OCI-LY7 (cell line): ENCODE results near the gene TK2.

Source experiments
- EZH2phosphoT487 ChIP-seq: fragments of 200-600 bp; sonication (generic); IDR thresholded peaks from 2 replicates; pipeline ENCODE4 v1.6.1; 2018; ENCODE audit warnings: low read depth, borderline replicate concordance, mild to moderate bottlenecking, mixed run types, antibody characterized with exemption, low read length, moderate library complexity, mixed read lengths
- TF ChIP-seq, protein P1 (sequence below): fragments of 200-600 bp; sonication (generic); conservative IDR thresholded peaks from 2 replicates; pipeline ENCODE4 v1.5.1; 2014; ENCODE audit warnings: mild to moderate bottlenecking, antibody characterized with exemption, low read length, moderate library complexity, mixed read lengths

DNA sequence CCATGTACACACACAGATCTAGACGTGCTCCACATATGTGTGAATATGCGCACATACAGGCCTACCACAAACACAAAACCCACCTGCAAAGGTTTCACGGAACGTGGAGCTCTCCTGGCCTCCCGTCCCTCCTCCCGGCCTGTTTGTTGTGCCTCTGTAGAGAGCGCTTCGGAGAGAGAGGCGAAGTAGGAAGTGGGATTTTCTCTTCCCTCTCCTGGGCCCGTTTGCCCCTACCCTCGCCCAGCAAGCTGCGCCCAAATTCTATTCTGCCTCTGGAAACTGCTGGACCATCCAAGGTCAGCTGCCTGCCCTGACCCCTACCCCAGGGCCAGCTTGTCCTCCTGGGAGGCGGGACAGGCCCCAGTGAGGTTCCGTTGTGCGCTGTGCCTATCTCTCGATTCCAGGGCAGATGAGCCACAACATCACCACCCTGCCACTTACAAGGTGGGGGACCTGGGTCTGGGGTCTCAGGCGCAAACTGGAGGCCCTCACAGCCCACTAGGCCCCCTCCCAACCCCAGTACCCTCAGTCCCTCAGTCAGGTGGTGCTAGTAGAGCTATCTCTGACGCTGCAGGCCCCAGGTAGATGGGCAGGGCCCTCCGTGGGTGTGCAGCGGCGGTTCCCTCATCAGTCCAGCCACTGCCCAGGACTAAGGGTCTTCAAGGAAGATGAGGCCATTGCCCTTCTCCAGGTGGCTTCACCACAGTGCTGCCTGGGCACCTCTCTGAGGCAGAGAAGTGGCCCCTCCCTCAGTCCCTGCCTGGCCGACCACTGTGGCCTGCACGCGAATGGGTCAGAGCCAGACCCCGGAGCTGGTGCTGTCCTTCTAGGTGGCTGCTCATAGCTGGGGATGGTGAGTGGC, 68.6 kb downstream of the TK2 start:
- TF ChIP-seq, protein P1, sequence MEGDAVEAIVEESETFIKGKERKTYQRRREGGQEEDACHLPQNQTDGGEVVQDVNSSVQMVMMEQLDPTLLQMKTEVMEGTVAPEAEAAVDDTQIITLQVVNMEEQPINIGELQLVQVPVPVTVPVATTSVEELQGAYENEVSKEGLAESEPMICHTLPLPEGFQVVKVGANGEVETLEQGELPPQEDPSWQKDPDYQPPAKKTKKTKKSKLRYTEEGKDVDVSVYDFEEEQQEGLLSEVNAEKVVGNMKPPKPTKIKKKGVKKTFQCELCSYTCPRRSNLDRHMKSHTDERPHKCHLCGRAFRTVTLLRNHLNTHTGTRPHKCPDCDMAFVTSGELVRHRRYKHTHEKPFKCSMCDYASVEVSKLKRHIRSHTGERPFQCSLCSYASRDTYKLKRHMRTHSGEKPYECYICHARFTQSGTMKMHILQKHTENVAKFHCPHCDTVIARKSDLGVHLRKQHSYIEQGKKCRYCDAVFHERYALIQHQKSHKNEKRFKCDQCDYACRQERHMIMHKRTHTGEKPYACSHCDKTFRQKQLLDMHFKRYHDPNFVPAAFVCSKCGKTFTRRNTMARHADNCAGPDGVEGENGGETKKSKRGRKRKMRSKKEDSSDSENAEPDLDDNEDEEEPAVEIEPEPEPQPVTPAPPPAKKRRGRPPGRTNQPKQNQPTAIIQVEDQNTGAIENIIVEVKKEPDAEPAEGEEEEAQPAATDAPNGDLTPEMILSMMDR, result no peak
- TF ChIP-seq EZH2phosphoT487, result no peak
